ENCODE results near the gene CC2D2A. TPM values are rescaled to one million over a fixed set of nuclear protein-coding genes. Genes with fewer than 3 reads are reported as not detected.

The CC2D2A gene
- total and polyA plus RNA-seq, 4 donors, result 9.2 to 63.7 (median 24.8) TPM

GRCh38 chr4:15488658-15489470, 19.2 kb downstream of the CC2D2A start:
- DNase-seq (no peak), ATAC-seq (ENCODE audit: insufficient read depth, low FRiP score) (no peak)
- Histone ChIP-seq H3K27ac (ENCODE audit: low read depth in 1 of 2, low read length in 1 of 2) (no peak overlapping the region), H3K27me3 (ENCODE audit: control insufficient read depth in 3 of 3, insufficient read depth in 3 of 3, low read length in 2 of 3) (no peaks in the 10 kb centered on the region), H3K4me3 (no peak overlapping the region), H3K9ac (ENCODE audit: insufficient read depth in 1 of 2, low read length in 2 of 2) (no peak overlapping the region), H3K9me3 (ENCODE audit: control insufficient read depth in 4 of 4, insufficient read depth in 3 of 4, low read length in 3 of 4) (peaks cover 0 to 14% (median 1%) of the 10 kb centered on the region in 4 donors), H3K36me3 (ENCODE audit: control insufficient read depth in 4 of 4, insufficient read depth in 4 of 4, low read length in 4 of 4) (peaks cover 0 to 31% (median 10%) of the 10 kb centered on the region in 4 donors), H3K4me1 (ENCODE audit: control insufficient read depth in 5 of 5, insufficient read depth in 5 of 5, low read length in 5 of 5) (no peaks in the 10 kb centered on the region)
- no peak for TF ChIP-seq CTCF (IDR thresholded peaks at IDR 0.05; ENCODE audit: control extremely low read depth, extremely low read depth)
- 84 to 97% methylated on average over 6 of the region's 6 CpGs for WGBS, 2 donors

GRCh38 chr4:15489551-15489950, 19.9 kb downstream of the CC2D2A start:
- H3K27ac ChIP-seq (ENCODE audit: low read depth in 1 of 2, low read length in 1 of 2), result no peak overlapping the region
- 91 to 98% methylated on average over 2 of the region's 2 CpGs for WGBS, 2 donors

GRCh38 chr4:15493411-15493810, 23.7 kb downstream of the CC2D2A start:
- no peak for TF ChIP-seq CTCF (IDR thresholded peaks at IDR 0.05; ENCODE audit: control extremely low read depth, extremely low read depth)

More at GRCh38 chr4:15489551-15489950, 19.9 kb downstream of the CC2D2A start:
- no peaks in the 10 kb centered on the region for H3K27me3 ChIP-seq (ENCODE audit: control insufficient read depth in 3 of 3, insufficient read depth in 3 of 3, low read length in 2 of 3)
- H3K9ac ChIP-seq (ENCODE audit: insufficient read depth in 1 of 2, low read length in 2 of 2), result no peak overlapping the region
- no peak for DNase-seq
- no peaks in the 10 kb centered on the region for H3K4me1 ChIP-seq (ENCODE audit: control insufficient read depth in 5 of 5, insufficient read depth in 5 of 5, low read length in 5 of 5)
- peaks cover 0 to 14% (median 1%) of the 10 kb centered on the region in 4 donors for H3K9me3 ChIP-seq (ENCODE audit: control insufficient read depth in 4 of 4, insufficient read depth in 3 of 4, low read length in 3 of 4)
- no peak for TF ChIP-seq CTCF (IDR thresholded peaks at IDR 0.05; ENCODE audit: control extremely low read depth, extremely low read depth)
- H3K4me3 ChIP-seq, result no peak overlapping the region
- H3K36me3 ChIP-seq (ENCODE audit: control insufficient read depth in 4 of 4, insufficient read depth in 4 of 4, low read length in 4 of 4), result peaks cover 0 to 24% (median 8%) of the 10 kb centered on the region in 4 donors
- no peak for ATAC-seq (ENCODE audit: insufficient read depth, low FRiP score)

More at GRCh38 chr4:15493411-15493810, 23.7 kb downstream of the CC2D2A start:
- Histone ChIP-seq H3K9me3 (ENCODE audit: control insufficient read depth in 4 of 4, insufficient read depth in 3 of 4, low read length in 3 of 4) (peaks cover 2 to 3% (median 3%) of the 10 kb centered on the region in 4 donors), H3K4me3 (no peak overlapping the region), H3K27me3 (ENCODE audit: control insufficient read depth in 3 of 3, insufficient read depth in 3 of 3, low read length in 2 of 3) (no peaks in the 10 kb centered on the region), H3K27ac (ENCODE audit: low read depth in 1 of 2, low read length in 1 of 2) (no peak overlapping the region), H3K9ac (ENCODE audit: insufficient read depth in 1 of 2, low read length in 2 of 2) (no peak overlapping the region), H3K4me1 (ENCODE audit: control insufficient read depth in 5 of 5, insufficient read depth in 5 of 5, low read length in 5 of 5) (peaks cover 0 to 5% (median 0%) of the 10 kb centered on the region in 5 donors), H3K36me3 (ENCODE audit: control insufficient read depth in 4 of 4, insufficient read depth in 4 of 4, low read length in 4 of 4) (peaks cover 0 to 13% (median 6%) of the 10 kb centered on the region in 4 donors)
- no peak for ATAC-seq (ENCODE audit: insufficient read depth, low FRiP score)
- no peak for DNase-seq

Data from lung (tissue), 12 donors.